Osteocyte (in vitro differentiated cells): ENCODE measurements around the gene MYDGF. TPM values are rescaled to one million over a fixed set of nuclear protein-coding genes. Genes with fewer than 3 reads are reported as not detected.

ENCODE experiments used
- DNase-seq: peaks from one replicate; pipeline ENCODE4 v3.0.0; 2021; ENCODE audit warnings: mixed read lengths; ENCODE audit not compliant: unreplicated experiment; ENCODE audit errors: extremely low spot score
- H3K27ac Mint-ChIP-seq: one replicate; pipeline ENCODE4 v1.8.0; 2021; ENCODE audit warnings: mild to moderate bottlenecking, mixed read lengths; ENCODE audit not compliant: unreplicated experiment
- H3K27me3 Mint-ChIP-seq: one replicate; pipeline ENCODE4 v1.8.0; 2021; ENCODE audit warnings: mixed read lengths; ENCODE audit not compliant: unreplicated experiment
- H3K36me3 Mint-ChIP-seq: one replicate; pipeline ENCODE4 v1.8.0; 2021; ENCODE audit warnings: mixed read lengths; ENCODE audit not compliant: unreplicated experiment
- H3K4me1 Mint-ChIP-seq: one replicate; pipeline ENCODE4 v1.8.0; 2021; ENCODE audit warnings: mixed read lengths; ENCODE audit not compliant: unreplicated experiment
- H3K4me3 Mint-ChIP-seq: one replicate; pipeline ENCODE4 v1.8.0; 2021; ENCODE audit warnings: mild to moderate bottlenecking, moderate library complexity, mixed read lengths; ENCODE audit not compliant: unreplicated experiment
- H3K9me3 Mint-ChIP-seq: one replicate; pipeline ENCODE4 v1.8.0; 2021; ENCODE audit warnings: mixed read lengths; ENCODE audit not compliant: unreplicated experiment
- CTCF ChIP-seq: fragments of 200-600 bp; sonication (generic); IDR thresholded peaks from 2 replicates; pipeline ENCODE4 v1.5.0; 2021; ENCODE audit warnings: antibody characterized with exemption, mild to moderate bottlenecking, moderate library complexity
- total RNA-seq: library from RNA; stranded (reverse); gene quantifications from 2 replicates; pipeline ENCODE4 v1.2.1, GENCODE V29; 2021

The MYDGF gene
- total RNA-seq, 1 donor from 2014 or later, result 103 TPM

DNA sequence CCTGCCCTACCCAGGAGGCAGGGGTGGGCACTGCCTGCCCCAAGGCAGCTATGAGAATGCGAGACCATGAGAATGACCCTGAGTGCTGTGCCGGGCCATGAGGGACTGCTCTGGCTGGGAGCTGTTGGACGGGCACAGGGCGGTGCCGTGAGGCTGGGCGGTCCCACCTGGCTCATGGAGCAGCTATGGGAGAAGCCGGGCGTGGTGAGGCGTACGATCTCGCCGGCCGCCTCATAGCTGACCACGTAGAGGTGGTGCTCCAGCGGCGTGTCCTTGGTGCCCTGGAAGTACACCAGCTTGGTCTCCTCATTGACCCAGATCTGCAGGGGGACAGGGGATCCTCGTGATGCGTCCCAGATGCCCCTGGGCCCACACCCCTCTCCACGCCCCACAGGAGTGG is 19.3 kb upstream of the MYDGF start:
- no peaks in the 10 kb centered on the region for H3K9me3 Mint-ChIP-seq
- H3K4me1 Mint-ChIP-seq, result peaks cover 6% of the 10 kb centered on the region
- no peak for DNase-seq
- H3K36me3 Mint-ChIP-seq, result peaks cover 31% of the 10 kb centered on the region
- H3K4me3 Mint-ChIP-seq, result no peak overlapping the region
- TF ChIP-seq CTCF, result no peak
- no peak overlapping the region for H3K27ac Mint-ChIP-seq
- no peaks in the 10 kb centered on the region for H3K27me3 Mint-ChIP-seq

DNA sequence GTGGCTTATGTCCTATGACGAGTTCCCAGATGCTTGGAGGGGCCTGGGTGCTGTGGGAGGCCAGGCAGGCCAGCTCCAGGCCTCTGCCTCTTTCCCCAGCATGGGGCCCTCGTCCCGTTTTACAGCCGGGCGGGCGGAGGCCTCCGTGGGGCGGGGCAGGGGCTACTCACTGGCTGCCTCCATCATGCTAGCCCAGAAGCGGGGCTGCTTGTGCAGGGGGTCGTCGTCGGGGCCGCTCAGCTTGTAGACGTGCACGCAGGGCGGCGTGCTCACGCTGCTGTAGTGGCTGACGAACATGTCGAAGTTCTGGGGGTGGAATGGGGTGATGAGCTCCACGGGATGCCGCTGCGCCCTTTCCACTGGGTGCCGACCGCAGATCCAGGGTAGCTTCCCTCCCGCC is 18.4 kb upstream of the MYDGF start:
- H3K9me3 Mint-ChIP-seq, result no peaks in the 10 kb centered on the region
- no peak for TF ChIP-seq CTCF

DNA sequence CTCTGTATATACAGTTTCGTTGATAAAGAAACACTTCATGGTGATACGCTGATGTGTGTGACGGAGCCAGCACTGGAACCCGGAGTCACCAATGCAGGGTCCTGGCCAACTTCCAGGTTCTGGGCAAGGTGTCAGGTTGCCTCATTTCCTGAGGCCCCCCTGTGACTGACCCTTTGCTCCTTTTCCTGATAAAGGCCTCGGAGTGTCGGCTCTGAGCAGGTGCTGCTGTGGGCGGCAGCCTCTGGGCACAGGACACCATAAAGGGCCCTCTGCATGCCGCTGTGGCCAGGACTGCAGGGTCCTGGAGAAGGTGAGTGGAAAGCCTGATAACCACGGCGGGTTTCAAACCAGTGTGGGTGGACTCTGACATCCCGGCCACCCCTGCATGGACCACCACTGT is 17.3 kb upstream of the MYDGF start:
- Mint-ChIP-seq H3K27me3 (no peaks in the 10 kb centered on the region), H3K36me3 (peaks cover 25% of the 10 kb centered on the region), H3K4me3 (no peak overlapping the region), H3K4me1 (no peaks in the 10 kb centered on the region), H3K27ac (no peak overlapping the region), H3K9me3 (no peaks in the 10 kb centered on the region)
- no peak for TF ChIP-seq CTCF
- DNase-seq, result no peak

More for the DNA sequence above, 18.4 kb upstream of the MYDGF start:
- no peak for DNase-seq
- H3K4me1 Mint-ChIP-seq, result peaks cover 1% of the 10 kb centered on the region
- no peaks in the 10 kb centered on the region for H3K27me3 Mint-ChIP-seq
- H3K36me3 Mint-ChIP-seq, result peaks cover 30% of the 10 kb centered on the region
- no peak overlapping the region for H3K4me3 Mint-ChIP-seq
- H3K27ac Mint-ChIP-seq, result no peak overlapping the region

DNA sequence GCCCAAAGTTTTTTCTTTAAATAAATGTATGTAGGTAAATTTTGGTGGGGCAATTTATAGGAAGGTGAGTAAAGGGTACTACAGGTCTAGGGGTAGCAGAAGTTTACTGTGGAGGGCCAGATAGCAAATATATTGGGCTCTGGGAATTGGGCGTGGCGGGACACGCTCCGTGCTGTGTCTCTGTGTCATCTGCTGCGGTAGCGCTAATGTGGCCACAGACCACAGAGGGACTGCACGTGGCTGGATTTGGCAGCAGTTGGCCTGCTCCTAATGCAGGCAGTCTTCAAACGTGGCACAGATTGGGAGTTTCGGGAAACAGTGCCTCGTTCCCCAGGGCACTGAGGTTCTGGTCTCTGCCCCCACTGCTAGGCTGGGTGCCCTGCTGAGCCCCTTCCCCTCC is 16.6 kb upstream of the MYDGF start:
- Mint-ChIP-seq H3K27me3 (no peaks in the 10 kb centered on the region), H3K4me1 (no peaks in the 10 kb centered on the region), H3K4me3 (no peak overlapping the region), H3K36me3 (peaks cover 19% of the 10 kb centered on the region), H3K9me3 (no peaks in the 10 kb centered on the region), H3K27ac (no peak overlapping the region)
- no peak for TF ChIP-seq CTCF
- DNase-seq, result no peak

DNA sequence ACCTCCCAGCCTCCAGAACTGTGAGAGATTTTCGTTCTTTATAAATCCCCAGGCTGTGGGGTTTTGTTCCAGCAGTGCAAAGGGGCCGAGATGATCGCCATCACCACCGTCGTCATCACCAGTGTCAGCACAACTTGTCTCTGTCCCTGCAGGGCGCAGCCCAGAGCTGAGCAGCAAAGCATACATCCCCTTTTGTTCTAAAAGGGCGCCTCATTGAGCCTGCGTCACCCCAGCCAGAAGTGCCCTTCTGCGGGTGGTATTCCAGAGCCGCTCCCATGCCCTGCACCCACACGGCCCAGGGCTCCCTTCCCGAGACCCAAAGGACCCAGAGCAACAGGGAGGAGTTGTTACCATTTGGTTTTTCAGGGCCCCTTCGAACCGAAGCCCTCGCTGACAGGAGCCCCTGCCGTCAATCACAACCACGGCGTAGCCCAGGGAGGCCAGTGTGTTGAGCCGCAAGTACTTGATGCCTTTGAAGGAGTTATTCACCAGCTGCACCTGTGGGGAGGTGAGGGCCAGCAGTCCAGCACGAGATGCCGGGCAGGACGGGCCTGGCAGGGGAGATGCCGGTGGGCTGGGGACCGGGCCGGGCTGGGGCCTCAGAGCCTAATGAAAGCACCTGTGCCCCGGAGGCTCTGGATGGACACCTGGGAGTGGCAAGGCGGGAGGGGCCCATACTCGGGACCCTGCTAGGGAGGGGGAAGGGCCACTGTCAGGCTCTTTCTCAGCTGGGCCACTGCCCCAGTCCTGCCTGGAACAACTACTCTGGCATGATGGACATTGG is 14.4 kb upstream of the MYDGF start:
- peaks cover 15% of the 10 kb centered on the region for H3K36me3 Mint-ChIP-seq
- no peaks in the 10 kb centered on the region for H3K4me1 Mint-ChIP-seq
- no peak for TF ChIP-seq CTCF
- DNase-seq, result no peak
- no peaks in the 10 kb centered on the region for H3K9me3 Mint-ChIP-seq
- H3K4me3 Mint-ChIP-seq, result no peak overlapping the region
- H3K27me3 Mint-ChIP-seq, result no peaks in the 10 kb centered on the region
- H3K27ac Mint-ChIP-seq, result no peak overlapping the region
